ENCODE data around the gene TMEM19.

DNA sequence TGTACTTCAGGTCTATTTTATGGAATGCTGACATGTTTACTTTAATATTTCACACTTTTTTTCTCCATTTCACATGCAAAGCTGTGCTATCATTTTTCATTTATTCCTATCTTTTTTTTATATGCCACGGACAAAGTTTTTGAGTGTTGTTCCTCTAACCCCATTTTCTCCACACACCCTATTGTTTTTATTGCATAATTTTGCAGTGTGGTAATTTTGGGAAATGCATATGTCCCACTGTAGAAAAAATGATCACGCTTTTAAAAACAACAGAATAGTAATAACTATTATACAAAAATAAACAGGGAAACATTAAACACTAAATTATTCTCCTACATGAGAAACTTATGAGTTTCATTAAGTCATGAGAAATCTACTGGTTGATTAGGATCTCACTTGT is 36.5 kb upstream of the TMEM19 start:
- TF ChIP-seq, protein P1, sequence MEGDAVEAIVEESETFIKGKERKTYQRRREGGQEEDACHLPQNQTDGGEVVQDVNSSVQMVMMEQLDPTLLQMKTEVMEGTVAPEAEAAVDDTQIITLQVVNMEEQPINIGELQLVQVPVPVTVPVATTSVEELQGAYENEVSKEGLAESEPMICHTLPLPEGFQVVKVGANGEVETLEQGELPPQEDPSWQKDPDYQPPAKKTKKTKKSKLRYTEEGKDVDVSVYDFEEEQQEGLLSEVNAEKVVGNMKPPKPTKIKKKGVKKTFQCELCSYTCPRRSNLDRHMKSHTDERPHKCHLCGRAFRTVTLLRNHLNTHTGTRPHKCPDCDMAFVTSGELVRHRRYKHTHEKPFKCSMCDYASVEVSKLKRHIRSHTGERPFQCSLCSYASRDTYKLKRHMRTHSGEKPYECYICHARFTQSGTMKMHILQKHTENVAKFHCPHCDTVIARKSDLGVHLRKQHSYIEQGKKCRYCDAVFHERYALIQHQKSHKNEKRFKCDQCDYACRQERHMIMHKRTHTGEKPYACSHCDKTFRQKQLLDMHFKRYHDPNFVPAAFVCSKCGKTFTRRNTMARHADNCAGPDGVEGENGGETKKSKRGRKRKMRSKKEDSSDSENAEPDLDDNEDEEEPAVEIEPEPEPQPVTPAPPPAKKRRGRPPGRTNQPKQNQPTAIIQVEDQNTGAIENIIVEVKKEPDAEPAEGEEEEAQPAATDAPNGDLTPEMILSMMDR (conservative IDR thresholded peaks at IDR 0.05; ENCODE audit: low read depth, low read length): no peak
- TF ChIP-seq EZH2phosphoT487 (IDR thresholded peaks at IDR 0.05; ENCODE audit: borderline replicate concordance, low read length): no peak

Data from PC-3 (cell line).